Measurements from ENCODE around the gene NDUFA11.

DNA sequence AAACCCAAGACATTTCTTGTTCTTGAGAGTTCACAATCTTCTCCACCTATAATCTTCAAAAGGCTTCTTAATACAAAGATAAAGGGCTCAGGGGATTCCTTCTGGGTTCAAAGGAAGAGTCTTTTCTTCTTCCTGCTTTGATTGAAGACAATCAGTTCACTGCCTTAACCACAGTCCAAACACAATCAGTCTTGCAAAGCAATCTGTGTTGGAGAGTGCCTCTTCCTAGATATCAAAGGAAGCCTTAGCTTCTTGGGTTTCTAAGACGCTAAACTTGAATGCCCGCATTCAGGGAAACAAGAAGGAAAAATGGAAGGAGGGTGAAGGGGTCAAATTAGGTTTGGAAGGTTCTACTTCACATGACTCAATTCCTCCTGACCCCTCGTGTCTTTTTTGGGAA is 47.2 kb upstream of the NDUFA11 start:
- TF ChIP-seq, protein P1, sequence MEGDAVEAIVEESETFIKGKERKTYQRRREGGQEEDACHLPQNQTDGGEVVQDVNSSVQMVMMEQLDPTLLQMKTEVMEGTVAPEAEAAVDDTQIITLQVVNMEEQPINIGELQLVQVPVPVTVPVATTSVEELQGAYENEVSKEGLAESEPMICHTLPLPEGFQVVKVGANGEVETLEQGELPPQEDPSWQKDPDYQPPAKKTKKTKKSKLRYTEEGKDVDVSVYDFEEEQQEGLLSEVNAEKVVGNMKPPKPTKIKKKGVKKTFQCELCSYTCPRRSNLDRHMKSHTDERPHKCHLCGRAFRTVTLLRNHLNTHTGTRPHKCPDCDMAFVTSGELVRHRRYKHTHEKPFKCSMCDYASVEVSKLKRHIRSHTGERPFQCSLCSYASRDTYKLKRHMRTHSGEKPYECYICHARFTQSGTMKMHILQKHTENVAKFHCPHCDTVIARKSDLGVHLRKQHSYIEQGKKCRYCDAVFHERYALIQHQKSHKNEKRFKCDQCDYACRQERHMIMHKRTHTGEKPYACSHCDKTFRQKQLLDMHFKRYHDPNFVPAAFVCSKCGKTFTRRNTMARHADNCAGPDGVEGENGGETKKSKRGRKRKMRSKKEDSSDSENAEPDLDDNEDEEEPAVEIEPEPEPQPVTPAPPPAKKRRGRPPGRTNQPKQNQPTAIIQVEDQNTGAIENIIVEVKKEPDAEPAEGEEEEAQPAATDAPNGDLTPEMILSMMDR (IDR thresholded peaks at IDR 0.05; ENCODE audit: borderline replicate concordance, extremely low read depth, low read length, poor library complexity, severe bottlenecking), result no peak
- TF ChIP-seq EZH2 (IDR thresholded peaks at IDR 0.05; ENCODE audit: borderline replicate concordance, low read depth, low read length, severe bottlenecking), result no peak

All from DND-41 (cell line).